Right lobe of liver (tissue), 6 donors: ENCODE data around the gene C2. TPM values are rescaled to one million over a fixed set of nuclear protein-coding genes. Genes with fewer than 3 reads are reported as not detected.

Experiments
- ATAC-seq, 4 donors: fragments of 200-7000 bp; cut with Tn5 transposase; one replicate each; pipeline ENCODE4 v1.9.1; 2020; ENCODE audit warnings: mild to moderate bottlenecking in 4 of 4, moderate library complexity in 4 of 4
- DNase-seq, 3 donors: peaks; one replicate each; pipeline ENCODE4 v3.0.0-alpha.2; 2020
- H3K27ac ChIP-seq, 3 donors: fragments of 200-600 bp; one replicate each; pipeline ENCODE4 v1.8.0; 2022
- H3K27me3 ChIP-seq, 2 donors: fragments of 200-600 bp; one replicate each; pipeline ENCODE4 v1.8.0; 2022
- H3K36me3 ChIP-seq, 4 donors: fragments of 200-600 bp; sonication (generic) in 1 of 4; one replicate each; pipeline versions ENCODE4 v1.5.1 to v1.8.0; 2017 to 2022; ENCODE audit warnings: control low read depth in 1 of 4
- H3K4me1 ChIP-seq, 4 donors: fragments of 200-600 bp; sonication (generic) in 1 of 4; one replicate each; pipeline versions ENCODE4 v1.5.1 to v1.8.0; 2017 to 2022; ENCODE audit warnings: control low read depth in 1 of 4
- H3K4me3 ChIP-seq, 3 donors: fragments of 200-600 bp; one replicate each; pipeline ENCODE4 v1.8.0; 2022
- H3K9me3 ChIP-seq, 4 donors: fragments of 200-600 bp; sonication (generic) in 1 of 4; one replicate each; pipeline versions ENCODE4 v1.5.1 to v1.8.0; 2017 to 2022; ENCODE audit warnings: control low read depth in 1 of 4
- POLR2A ChIP-seq: fragments of 450-650 bp; IDR thresholded peaks from one replicate; pipeline ENCODE4 v1.6.1; 2017; ENCODE audit warnings: antibody characterized with exemption, mild to moderate bottlenecking
- WGBS: methylation state at CpG from one replicate; pipeline ENCODE4 v1.1.6; 2018; ENCODE audit warnings: low coverage, low lambda C conversion rate; ENCODE audit not compliant: insufficient coverage; ENCODE audit errors: missing lambda C conversion rate; 5-methylcytosine and 5-hydroxymethylcytosine counted together
- intact Hi-C, 2 donors: fragments of 100-400 bp; cut with DNase I; formaldehyde crosslinking; loops; one replicate each; pipeline versions ENCODE4 v1.11.2 to v1.14.1; 2022
- total RNA-seq, 6 experiments: library from RNA; depleted of rRNA in 2 of 6; stranded (reverse); fragments of >200 nt in 2 of 6; fragmentation: NEBNext Ultra II Directional in 3 of 6; extraction: Animal tissue kit (Norgen Biotek cat#: 25700) in 3 of 6; gene quantifications; one replicate each; pipeline versions ENCODE4 v1.1.0 to v1.2.4, GENCODE V29; 2016 to 2023
- TF ChIP-seq, protein P1 (sequence below), 4 donors: fragments of 200-600 bp in 3 of 4; fragments of 450-650 bp in 1 of 4; IDR thresholded peaks; one replicate each; pipeline versions ENCODE4 v1.5.1 to v1.8.0; 2016 to 2022; ENCODE audit warnings: antibody characterized with exemption in 4 of 4, mild to moderate bottlenecking in 2 of 4
- donor health status: DM: no; HTN: yes; CAD: no.
- donor health status: DM: no; HTN: no; CAD: no.
- donor health status: DM: no; HTN: no; CAD: no.
- donor health status: DM: no; HTN: yes; CAD: no.
- donor health status: DM: no; HTN: yes; CAD: no.

Gene C2
- total RNA-seq, 6 experiments from 2014 or later: 309 to 739 (median 533) TPM

DNA sequence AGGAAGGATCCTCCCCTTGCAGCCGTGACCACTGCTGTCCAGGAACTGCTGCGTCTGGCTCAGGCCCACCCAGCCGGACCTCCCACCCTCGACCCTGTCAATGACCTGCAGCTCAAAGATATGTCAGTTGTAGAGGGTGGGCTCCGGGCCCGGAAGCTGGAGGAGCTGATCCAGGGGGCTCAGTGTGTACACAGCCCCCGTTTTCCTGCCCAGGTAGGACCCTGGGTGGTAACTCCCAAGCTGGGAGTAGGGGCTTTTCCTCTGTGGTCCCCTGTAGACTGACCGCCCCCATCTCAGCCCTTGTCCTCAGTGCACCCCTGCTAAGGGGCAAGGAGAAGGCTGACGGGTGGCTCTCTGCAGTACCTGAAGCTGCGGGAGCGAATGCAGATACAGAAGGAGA, 40.8 kb downstream of the C2 start:
- H3K36me3 ChIP-seq: peaks cover 15 to 55% (median 26%) of the 10 kb centered on the region in 4 donors

DNA sequence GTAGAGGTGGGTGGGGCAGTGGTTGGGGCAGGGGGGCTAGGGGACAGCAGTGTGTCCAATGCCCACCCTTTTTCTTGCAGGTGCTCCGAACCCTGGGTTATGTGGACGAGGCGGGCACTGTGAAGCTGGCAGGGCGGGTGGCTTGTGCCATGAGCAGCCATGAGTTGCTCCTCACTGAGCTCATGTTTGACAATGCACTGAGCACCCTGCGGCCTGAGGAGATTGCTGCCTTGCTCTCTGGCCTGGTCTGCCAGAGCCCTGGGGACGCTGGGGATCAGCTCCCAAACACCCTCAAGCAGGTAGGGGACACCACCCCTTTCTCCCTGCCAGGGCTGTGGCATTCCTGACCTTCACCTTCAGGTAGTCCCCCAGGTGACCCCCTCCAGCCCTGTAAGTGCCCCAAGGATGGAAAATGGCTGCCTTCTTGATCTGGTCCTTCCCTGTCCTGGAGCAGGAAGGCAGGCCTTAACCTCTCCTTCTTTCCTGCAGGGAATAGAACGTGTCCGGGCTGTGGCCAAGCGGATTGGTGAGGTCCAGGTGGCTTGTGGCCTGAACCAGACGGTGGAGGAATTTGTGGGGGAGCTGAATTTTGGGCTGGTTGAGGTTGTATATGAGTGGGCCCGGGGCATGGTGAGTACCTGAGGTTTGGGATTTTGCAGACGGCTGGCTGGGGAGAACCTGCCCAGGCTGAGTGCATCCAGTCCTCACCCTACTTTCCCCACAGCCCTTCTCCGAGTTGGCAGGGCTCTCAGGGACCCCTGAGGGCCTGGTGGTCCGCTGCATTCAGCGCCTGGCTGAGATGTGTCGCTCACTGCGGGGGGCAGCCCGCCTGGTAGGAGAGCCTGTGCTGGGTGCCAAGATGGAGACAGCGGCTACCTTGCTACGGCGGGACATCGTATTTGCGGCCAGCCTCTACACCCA, 41.5 kb downstream of the C2 start:
- peaks cover 15 to 48% (median 21%) of the 10 kb centered on the region in 4 donors for H3K36me3 ChIP-seq
- no peaks in the 10 kb centered on the region for H3K9me3 ChIP-seq
- DNase-seq (peak in 1 of 3 donors; percentile 48), ATAC-seq (no peak)
- TF ChIP-seq POLR2A: no peak
- TF ChIP-seq, protein P1, sequence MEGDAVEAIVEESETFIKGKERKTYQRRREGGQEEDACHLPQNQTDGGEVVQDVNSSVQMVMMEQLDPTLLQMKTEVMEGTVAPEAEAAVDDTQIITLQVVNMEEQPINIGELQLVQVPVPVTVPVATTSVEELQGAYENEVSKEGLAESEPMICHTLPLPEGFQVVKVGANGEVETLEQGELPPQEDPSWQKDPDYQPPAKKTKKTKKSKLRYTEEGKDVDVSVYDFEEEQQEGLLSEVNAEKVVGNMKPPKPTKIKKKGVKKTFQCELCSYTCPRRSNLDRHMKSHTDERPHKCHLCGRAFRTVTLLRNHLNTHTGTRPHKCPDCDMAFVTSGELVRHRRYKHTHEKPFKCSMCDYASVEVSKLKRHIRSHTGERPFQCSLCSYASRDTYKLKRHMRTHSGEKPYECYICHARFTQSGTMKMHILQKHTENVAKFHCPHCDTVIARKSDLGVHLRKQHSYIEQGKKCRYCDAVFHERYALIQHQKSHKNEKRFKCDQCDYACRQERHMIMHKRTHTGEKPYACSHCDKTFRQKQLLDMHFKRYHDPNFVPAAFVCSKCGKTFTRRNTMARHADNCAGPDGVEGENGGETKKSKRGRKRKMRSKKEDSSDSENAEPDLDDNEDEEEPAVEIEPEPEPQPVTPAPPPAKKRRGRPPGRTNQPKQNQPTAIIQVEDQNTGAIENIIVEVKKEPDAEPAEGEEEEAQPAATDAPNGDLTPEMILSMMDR (IDR thresholded peaks at IDR 0.05): no peak
- 81% methylated on average over 5 of the region's 23 CpGs for WGBS
- H3K4me1 ChIP-seq: peaks cover 0 to 38% (median 14%) of the 10 kb centered on the region in 4 donors
- no peak overlapping the region for H3K27ac ChIP-seq
- no peaks in the 10 kb centered on the region for H3K27me3 ChIP-seq
- no peak overlapping the region for H3K4me3 ChIP-seq
- intact Hi-C loops: no loop called here

More for the DNA sequence above, 40.8 kb downstream of the C2 start:
- DNase-seq: peak in 1 of 3 donors; percentile 45
- Histone ChIP-seq H3K4me1 (peaks cover 0 to 34% (median 12%) of the 10 kb centered on the region in 4 donors), H3K27me3 (no peaks in the 10 kb centered on the region), H3K4me3 (no peak overlapping the region), H3K27ac (no peak overlapping the region), H3K9me3 (no peaks in the 10 kb centered on the region)
- no peak for ATAC-seq
- 100% methylated on average over 4 of the region's 11 CpGs for WGBS
- no peak for TF ChIP-seq POLR2A
- TF ChIP-seq, protein P1 (IDR thresholded peaks at IDR 0.05): no peak
- intact Hi-C loops: no loop called here

DNA sequence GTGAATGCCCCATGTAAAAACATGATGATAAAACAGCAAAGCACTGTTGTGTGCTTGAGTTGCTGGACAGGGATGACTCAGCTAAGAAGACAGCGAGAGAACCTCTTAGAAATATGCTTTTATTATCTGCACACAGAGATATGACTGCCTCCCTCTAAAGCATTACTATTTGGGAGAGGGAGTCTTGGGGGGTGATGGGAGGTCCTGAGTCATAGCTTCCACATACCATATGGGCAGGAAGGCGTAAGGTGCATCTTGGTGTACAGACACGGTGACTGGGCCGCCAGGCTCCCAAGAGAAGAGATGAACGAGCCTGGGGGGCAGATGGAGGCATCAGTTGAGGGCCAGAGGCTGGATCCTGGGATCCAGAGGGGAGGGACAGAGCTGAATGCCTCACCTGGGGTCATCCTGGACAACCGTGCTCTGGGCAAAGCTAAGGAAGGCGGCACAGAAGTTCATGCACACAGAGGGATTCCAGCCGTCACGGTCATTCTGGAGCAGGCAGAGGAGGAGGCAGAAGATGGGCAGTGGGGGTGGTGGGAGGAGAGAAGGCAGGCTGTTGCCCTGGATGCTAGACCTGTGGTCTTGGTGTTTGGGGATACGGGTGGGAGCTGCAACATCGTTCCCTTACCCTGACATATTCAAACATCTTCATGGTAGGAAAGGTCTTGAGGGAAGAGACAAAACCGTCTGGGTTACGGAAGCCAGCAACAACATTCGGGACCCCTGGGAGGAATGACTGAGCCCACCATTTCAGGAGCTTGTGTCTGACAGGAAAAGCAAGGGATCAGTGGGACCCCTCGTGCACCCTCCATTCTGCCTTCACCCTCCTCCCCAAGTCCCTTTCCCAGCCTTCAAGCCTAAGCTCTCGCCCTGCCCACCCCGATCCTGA, 42.4 kb downstream of the C2 start:
- H3K36me3 ChIP-seq: peaks cover 14 to 41% (median 18%) of the 10 kb centered on the region in 4 donors
- H3K4me3 ChIP-seq: no peak overlapping the region
- no peak overlapping the region for H3K27ac ChIP-seq
- no peak for TF ChIP-seq POLR2A
- TF ChIP-seq, protein P1 (IDR thresholded peaks at IDR 0.05): no peak
- no peaks in the 10 kb centered on the region for H3K27me3 ChIP-seq
- no peaks in the 10 kb centered on the region for H3K9me3 ChIP-seq
- no peak for ATAC-seq
- H3K4me1 ChIP-seq: peaks cover 0 to 36% (median 13%) of the 10 kb centered on the region in 4 donors
- intact Hi-C loops: no loop called here
- WGBS: 66% methylated on average over 6 of the region's 17 CpGs
- no peak for DNase-seq

DNA sequence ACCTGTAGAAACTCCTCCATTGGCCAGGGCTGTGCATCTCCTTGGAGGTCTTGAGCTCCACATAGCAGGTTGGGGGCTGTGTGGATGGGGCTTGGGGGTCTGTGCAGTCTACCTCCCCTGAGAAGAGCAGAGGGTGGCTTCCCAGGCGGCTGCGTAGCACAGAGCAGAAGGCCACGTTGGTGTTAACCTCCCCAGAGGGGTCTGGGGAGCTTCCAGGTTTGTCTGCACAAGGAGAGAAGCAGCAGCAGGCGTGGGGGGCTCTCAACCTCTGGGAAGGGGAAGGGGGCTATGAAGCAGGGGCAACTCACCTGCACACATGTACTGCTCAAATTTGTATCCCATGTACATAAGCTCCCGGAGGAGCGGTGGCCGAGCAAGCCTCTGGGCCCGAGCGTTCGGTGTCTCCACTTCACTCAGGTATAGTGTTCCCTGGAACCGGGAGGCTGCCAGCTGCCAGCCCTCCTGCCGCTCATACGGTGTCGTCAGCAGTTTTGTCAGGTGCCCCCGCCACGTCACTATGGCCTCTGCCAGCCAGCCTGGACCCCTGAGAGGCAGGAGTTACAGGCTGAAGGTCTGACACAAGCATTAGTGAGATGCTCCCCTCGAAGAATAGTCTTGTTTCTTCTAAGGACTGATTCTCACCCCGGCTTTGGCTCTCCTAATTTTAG, 43.2 kb downstream of the C2 start:
- TF ChIP-seq POLR2A: peak; percentile 32
- TF ChIP-seq, protein P1 (IDR thresholded peaks at IDR 0.05): no peak
- whole genome bisulfite sequencing: 27% methylated on average over 12 of the region's 18 CpGs
- DNase-seq (peak in 2 of 3 donors; percentile 62 to 69), ATAC-seq (peak; percentile 2 to 24 (median 12))
- intact Hi-C loops: no loop called here
- Histone ChIP-seq H3K27ac (peak overlapping the region; percentile 88 to 94 (median 90)), H3K4me3 (peak overlapping the region; percentile 56 to 88 (median 78)), H3K9me3 (no peaks in the 10 kb centered on the region), H3K27me3 (no peaks in the 10 kb centered on the region), H3K36me3 (peaks cover 10 to 40% (median 15%) of the 10 kb centered on the region in 4 donors), H3K4me1 (peaks cover 0 to 28% (median 9%) of the 10 kb centered on the region in 4 donors)
